Umbilical cord (tissue), 2 donors: ENCODE data around the gene PPP1R13B. TPM values are rescaled to one million over a fixed set of nuclear protein-coding genes. Genes with fewer than 3 reads are reported as not detected.

ENCODE experiments used
- DNase-seq: peaks from one replicate; pipeline ENCODE4 v3.0.0-alpha.2; 2015; ENCODE audit warnings: low spot score
- total RNA-seq: library from RNA; depleted of rRNA; stranded (reverse); fragments of >200 nt; gene quantifications from one replicate; pipeline ENCODE4 v1.2.3, GENCODE V29; 2014; ENCODE audit warnings: low replicate concordance; ENCODE audit not compliant: insufficient read depth

Gene PPP1R13B
- total RNA-seq, 1 donor from 2014 or later = 3.4 TPM

- no peak for DNase-seq
Measured at GRCh38 chr14:103838117-103838516, 9.3 kb downstream of the PPP1R13B start.

DNA sequence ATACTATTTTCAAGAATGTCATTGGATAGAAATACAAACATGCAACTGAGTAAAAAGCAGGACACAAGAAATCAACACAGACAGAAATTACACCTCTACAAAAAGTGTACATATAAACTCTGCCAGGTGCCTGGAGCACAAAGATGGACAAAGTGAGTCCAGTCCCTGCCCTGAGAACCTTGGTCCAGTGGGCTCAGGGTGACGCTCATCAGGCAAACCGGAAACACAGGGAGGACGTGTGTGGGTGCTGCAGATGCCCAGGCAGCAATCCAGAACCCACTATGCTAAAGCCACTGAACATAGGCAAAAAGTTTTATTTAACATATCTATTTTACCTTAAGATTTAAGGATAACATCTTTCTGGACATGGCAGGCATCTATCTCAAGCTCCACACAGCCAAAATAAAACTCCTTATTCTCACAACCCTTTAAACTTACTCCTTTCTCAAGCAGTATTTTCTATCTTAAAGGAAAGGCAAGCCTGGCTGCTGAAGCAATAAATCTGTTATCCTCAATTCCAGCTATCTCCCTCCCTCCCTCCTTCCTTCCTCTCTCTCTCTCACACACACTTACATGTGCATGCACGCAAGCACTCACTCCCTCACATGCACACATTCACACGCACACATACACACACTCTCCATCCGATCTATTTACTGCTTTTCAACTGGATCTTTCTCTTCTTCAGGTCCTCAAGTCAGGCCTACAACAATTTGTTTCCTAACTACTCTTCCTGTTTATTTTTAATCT, 10.2 kb downstream of the PPP1R13B start:
- DNase-seq = peak; percentile 52

- no peak for DNase-seq
Measured at GRCh38 chr14:103834956-103835355, 12.4 kb downstream of the PPP1R13B start.

- DNase-seq = no peak
Measured at GRCh38 chr14:103833711-103834110, 13.7 kb downstream of the PPP1R13B start.

DNA sequence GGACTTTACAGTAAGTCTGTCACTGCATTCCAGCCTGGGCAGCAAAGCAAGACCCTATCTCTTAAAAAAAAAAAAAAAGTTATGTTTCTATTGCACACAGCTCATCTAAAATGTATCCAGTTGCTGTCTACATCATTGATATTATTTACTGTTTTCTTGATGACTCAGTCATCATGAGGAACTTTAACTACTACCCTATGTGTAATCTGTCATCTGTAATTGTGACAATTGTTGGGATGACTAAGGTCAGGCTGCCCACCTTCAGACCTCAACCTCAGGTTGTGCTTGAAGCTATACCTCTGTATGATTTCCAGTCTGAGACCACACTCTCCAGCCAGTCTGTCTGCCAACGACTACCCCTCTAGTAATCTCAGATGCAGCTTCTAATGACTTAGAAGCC, 15.3 kb downstream of the PPP1R13B start:
- no peak for DNase-seq

- DNase-seq = no peak
Measured at GRCh38 chr14:103830511-103831270, 16.7 kb downstream of the PPP1R13B start.

DNA sequence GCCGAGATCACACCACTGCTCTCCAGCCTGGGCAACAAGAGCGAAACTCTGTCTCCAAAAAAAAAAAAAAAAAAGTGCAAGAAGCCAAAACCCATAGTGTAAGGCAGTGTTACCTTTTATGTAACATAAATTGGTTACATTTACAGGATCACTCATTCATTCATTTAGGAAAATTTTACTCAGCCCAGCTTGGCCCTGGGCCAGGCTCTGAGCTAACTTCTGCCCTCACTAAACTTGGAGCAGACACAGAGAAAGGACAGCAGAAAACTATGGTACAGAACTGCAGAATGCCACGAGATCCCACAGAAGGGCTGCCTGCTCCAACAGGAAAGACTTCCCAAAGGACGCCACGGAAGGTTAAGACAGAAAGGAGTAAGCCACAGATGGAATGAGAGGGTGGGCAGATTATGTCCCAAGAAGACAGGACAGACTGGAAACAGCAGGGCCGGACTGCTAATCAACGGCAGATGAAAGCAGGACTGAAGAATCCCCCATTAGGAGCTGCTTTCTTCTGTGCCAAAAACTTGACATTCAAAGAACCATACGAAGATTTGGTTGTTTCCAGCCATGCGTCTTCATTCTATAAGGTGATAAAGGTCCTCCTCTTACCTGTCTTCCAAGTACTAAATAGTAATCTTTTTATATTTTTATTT, 18.9 kb downstream of the PPP1R13B start:
- no peak for DNase-seq

- no peak for DNase-seq
Measured at GRCh38 chr14:103825101-103825500, 22.3 kb downstream of the PPP1R13B start.

- no peak for DNase-seq
Measured at GRCh38 chr14:103820908-103821307, 26.5 kb downstream of the PPP1R13B start.

- no peak for DNase-seq
Measured at GRCh38 chr14:103820382-103820781, 27.0 kb downstream of the PPP1R13B start.

- DNase-seq = peak; percentile 23
Measured at GRCh38 chr14:103819503-103820307, 27.7 kb downstream of the PPP1R13B start.

- DNase-seq = no peak
Measured at GRCh38 chr14:103818870-103819269, 28.5 kb downstream of the PPP1R13B start.

GRCh38 chr14:103818422-103818821, 29.0 kb downstream of the PPP1R13B start:
- no peak for DNase-seq

DNA sequence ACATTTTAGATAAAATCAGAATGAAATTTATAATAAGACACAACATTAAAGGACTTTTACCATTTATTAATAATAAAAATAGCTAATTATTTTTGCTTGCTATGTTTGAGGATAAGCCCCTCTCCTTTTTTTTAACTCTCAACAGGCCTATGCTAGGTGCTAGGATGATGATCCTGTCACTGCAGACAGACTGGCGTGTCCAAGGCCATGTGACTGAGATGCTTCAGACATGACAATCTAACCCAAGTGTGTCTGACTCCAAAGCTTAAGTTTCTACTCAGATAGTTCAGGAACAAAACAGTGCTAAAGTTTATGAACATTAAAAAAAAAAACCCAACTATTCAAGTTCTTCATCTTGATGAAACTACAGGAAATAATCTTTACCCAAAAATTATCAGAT, 29.8 kb downstream of the PPP1R13B start:
- DNase-seq = no peak

DNA sequence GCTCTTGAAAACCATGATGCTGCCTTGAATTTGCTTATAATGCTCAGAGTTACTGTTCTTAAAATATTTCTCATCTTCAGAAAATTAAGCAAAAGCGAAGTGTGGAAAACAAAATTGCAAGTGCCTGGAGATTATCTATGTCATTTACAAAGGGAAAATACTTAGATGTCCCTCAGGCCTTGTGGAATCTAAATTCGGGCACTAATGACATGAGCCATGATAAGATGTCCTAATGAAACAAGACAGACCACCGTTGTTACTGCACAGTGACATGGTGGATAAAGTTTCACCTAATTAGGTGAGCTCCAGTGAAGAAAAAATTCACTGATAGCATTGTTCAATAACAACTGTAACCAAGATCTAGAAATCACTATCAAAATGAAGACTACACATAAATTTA, 30.4 kb downstream of the PPP1R13B start:
- DNase-seq = no peak

GRCh38 chr14:103815253-103815652, 32.1 kb downstream of the PPP1R13B start:
- DNase-seq = no peak

GRCh38 chr14:103811189-103811588, 36.2 kb downstream of the PPP1R13B start:
- no peak for DNase-seq

GRCh38 chr14:103808403-103809001, 38.9 kb downstream of the PPP1R13B start:
- peak; percentile 79 for DNase-seq

GRCh38 chr14:103806805-103807204, 40.6 kb downstream of the PPP1R13B start:
- DNase-seq = no peak

GRCh38 chr14:103805708-103806107, 41.7 kb downstream of the PPP1R13B start:
- no peak for DNase-seq

DNA sequence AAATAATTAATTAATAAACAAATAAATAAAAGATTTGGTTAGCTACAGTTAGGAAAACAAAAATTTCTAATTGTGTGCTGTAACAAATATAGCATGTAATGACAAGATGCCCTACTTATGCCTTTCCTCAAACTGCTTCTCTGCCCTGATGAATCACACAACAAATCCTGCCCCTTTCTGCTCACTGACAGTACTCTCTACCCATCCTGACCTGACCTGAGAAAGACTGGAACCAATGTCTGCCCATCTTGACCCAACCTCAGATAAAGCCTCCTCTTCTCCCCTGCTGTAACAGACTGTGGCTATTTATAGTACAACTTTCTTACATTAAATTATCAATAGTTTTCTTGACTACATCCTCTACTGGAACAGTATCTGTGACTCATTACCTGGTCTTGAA, 43.7 kb downstream of the PPP1R13B start:
- no peak for DNase-seq
